ENCODE measurements around the gene ZFAND6.
A peak's percentile ranks its signal among the peaks of the same experiment; 100 is the strongest.
"Not testable (repeated sequence)": the region's sequence is repeated elsewhere in the genome, so short reads cannot be mapped to it uniquely, and the experiment has no call there.

Gene ZFAND6

GRCh38 chr15:80058851-80059785 is at the start of gene ZFAND6:
ZFAND6 (plus strand) TSS chr15:80059676; CDS start chr15:80120345, 60,669 bp downstream.
- peak; percentile 76 for DNase-seq

- no peak for DNase-seq
These were observed 49.3 kb upstream of the ZFAND6 start for GRCh38 chr15:80010131-80010673.

- not testable (repeated sequence) for DNase-seq
These were observed 48.4 kb upstream of the ZFAND6 start for GRCh38 chr15:80011041-80011523.

- DNase-seq, result no peak
These were observed 47.9 kb upstream of the ZFAND6 start for GRCh38 chr15:80011596-80011995.

- no peak for DNase-seq
These were observed 47.3 kb upstream of the ZFAND6 start for GRCh38 chr15:80012060-80012726.

- not testable (repeated sequence) for DNase-seq
These were observed 45.3 kb upstream of the ZFAND6 start for GRCh38 chr15:80014186-80014585.

- DNase-seq, result no peak
These were observed 44.3 kb upstream of the ZFAND6 start for GRCh38 chr15:80015156-80015555.

GRCh38 chr15:80016506-80016905 is 43.0 kb upstream of the ZFAND6 start:
- DNase-seq, result not testable (repeated sequence)

- not testable (repeated sequence) for DNase-seq
These were observed 42.3 kb upstream of the ZFAND6 start for GRCh38 chr15:80017139-80017538.

- DNase-seq, result no peak
These were observed 40.2 kb upstream of the ZFAND6 start for GRCh38 chr15:80019168-80019745.

- DNase-seq, result not testable (repeated sequence)
These were observed 39.3 kb upstream of the ZFAND6 start for GRCh38 chr15:80020149-80020548.

GRCh38 chr15:80020731-80021130 is 38.7 kb upstream of the ZFAND6 start:
- no peak for DNase-seq

GRCh38 chr15:80026310-80026709 is 33.2 kb upstream of the ZFAND6 start:
- no peak for DNase-seq

- no peak for DNase-seq
These were observed 32.7 kb upstream of the ZFAND6 start for GRCh38 chr15:80026754-80027153.

GRCh38 chr15:80028937-80029336 is 30.5 kb upstream of the ZFAND6 start:
- DNase-seq, result no peak

- DNase-seq, result peak; percentile 38
These were observed 27.6 kb upstream of the ZFAND6 start for GRCh38 chr15:80031841-80032240.

GRCh38 chr15:80034629-80035028 is 24.8 kb upstream of the ZFAND6 start:
- DNase-seq, result no peak

GRCh38 chr15:80036071-80036470 is 23.4 kb upstream of the ZFAND6 start:
- peak; percentile 53 for DNase-seq

GRCh38 chr15:80041494-80042253 is 17.8 kb upstream of the ZFAND6 start:
- DNase-seq, result no peak

- DNase-seq, result no peak
These were observed 16.9 kb upstream of the ZFAND6 start for GRCh38 chr15:80042568-80042967.

- DNase-seq, result not testable (repeated sequence)
These were observed 14.3 kb upstream of the ZFAND6 start for GRCh38 chr15:80045219-80045618.

- no peak for DNase-seq
These were observed 10.4 kb upstream of the ZFAND6 start for GRCh38 chr15:80049046-80049445.

Data from NCI-H2029 (cell line).